PC-9 (cell line): ENCODE data around the gene NOP56.
"Not testable (repeated sequence)": the region's sequence is repeated elsewhere in the genome, so short reads cannot be mapped to it uniquely, and the experiment has no call there.

Experiments used
- EZH2 ChIP-seq: fragments of 200-600 bp; sonication (generic); IDR thresholded peaks from 2 replicates; pipeline ENCODE4 v1.8.0; 2017; ENCODE audit warnings: antibody characterized with exemption, low read depth
- TF ChIP-seq, protein P1 (sequence below): fragments of 200-600 bp; sonication (generic); conservative IDR thresholded peaks from 2 replicates; pipeline ENCODE4 v1.6.1; 2017; ENCODE audit warnings: mixed run types, antibody characterized with exemption, mild to moderate bottlenecking, moderate library complexity

DNA sequence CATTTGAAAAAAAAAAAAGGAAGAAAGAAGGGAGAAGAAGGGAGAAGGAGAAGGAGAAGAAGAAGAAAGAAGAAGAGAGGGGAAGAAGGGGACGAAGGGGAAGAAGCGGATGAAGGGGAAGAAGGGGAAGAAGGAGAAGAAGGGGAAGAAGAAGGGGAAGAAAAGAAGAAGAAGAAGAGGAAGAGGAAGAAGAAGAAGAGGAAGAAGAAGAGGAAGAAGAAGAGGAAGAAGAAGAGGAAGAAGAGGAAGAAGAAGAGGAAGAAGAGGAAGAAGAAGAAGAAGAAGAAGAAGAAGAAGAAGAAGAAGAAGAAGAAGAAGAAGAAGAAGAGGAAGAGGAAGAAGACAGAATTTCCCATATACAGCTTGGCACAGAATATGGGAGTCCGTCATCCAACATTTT is 29.6 kb downstream of the NOP56 start:
- TF ChIP-seq, protein P1, sequence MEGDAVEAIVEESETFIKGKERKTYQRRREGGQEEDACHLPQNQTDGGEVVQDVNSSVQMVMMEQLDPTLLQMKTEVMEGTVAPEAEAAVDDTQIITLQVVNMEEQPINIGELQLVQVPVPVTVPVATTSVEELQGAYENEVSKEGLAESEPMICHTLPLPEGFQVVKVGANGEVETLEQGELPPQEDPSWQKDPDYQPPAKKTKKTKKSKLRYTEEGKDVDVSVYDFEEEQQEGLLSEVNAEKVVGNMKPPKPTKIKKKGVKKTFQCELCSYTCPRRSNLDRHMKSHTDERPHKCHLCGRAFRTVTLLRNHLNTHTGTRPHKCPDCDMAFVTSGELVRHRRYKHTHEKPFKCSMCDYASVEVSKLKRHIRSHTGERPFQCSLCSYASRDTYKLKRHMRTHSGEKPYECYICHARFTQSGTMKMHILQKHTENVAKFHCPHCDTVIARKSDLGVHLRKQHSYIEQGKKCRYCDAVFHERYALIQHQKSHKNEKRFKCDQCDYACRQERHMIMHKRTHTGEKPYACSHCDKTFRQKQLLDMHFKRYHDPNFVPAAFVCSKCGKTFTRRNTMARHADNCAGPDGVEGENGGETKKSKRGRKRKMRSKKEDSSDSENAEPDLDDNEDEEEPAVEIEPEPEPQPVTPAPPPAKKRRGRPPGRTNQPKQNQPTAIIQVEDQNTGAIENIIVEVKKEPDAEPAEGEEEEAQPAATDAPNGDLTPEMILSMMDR, result not testable (repeated sequence)
- not testable (repeated sequence) for TF ChIP-seq EZH2
